Superior temporal gyrus (tissue), 1 donor: ENCODE data around the gene SIK3.
A peak's percentile ranks its signal among the peaks of the same experiment; 100 is the strongest.
"Not testable (repeated sequence)": the region's sequence is repeated elsewhere in the genome, so short reads cannot be mapped to it uniquely, and the experiment has no call there.

Experiments used
- DNase-seq: peaks from one replicate; pipeline ENCODE4 v3.0.0-alpha.2; 2016; ENCODE audit errors: extremely low spot score

The SIK3 gene

DNA sequence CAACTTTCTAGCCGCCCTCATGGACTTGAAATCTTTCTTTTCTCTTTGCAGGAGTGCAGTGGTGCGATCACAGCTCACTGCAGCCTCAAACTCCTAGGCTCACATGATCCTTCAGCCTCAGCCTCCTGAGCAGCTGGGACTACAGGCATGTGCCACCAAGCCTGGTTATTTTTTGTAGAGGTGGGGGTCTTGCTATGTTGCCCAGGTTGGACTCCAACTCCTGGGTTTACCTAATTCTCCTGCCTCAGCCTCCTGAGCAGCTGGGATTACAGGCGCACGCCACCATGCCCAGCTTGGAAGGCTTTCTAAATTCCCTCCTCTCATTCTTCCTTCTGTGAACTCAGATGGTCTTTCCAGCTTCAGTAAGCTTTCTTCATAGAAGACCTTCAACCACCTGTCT is 256.1 kb downstream of the SIK3 start:
- DNase-seq: no peak

GRCh38 chr11:116840746-116841296 is 257.4 kb downstream of the SIK3 start:
- DNase-seq: no peak

DNA sequence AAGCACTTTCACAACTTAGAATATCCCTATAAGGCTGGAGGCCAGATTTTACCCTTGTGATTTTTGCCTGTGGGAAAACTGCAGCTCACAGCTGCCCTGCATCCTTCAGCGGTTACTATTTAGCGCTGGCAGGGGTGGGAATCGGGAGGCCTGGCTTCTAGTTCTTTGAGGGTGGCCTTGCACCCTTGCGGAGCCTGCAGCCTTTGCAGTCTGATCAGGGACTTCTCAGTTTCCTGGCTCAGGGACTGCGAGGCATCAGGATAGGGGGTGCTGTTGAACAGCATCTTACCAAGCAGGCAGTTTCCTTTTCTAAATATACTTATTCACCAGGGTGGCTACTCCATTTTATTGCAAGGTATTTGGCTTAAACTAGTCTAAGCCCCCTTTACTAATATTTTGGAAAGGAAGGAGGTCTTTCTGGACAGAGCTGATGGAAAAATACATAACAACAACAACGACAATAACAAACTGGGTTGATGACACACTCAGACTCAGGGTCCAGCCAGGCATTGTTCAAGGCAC is 257.9 kb downstream of the SIK3 start:
- peak; percentile 50 for DNase-seq

DNA sequence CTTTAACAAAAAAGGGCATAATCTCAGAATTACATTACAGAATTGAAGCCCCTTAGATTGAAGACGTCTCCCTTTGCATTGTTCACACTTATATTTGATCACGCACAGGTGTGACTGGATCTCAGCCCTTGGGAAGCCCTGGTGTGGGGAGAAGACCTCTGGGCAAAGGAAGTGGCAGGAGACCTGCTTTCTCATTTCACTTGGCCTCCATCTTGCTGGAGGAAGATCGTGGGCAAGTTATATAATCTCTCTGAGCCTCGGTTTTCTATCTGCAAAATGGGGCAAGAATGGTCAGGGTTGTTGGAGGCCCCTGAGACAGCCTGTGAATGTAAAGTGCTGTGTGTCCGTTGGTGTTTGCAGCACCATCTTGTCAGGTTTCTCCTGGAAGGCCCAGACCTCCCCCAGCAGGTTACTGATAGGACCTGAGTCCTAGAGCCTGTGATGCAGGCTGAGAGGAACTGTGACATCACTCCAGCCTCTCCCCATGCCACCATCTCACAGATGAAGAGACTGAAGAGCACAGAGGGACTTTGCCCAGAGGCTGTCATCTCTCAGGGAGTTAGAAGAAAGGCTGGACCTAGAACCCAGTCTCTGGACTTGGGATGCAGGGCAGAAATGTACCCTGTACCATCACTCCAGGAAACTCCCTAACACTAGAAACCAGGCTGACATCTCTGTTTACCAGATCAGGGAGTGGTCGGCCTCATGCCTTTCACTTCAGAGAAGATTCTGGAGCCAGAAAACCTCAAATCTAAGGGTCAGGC is 259.7 kb downstream of the SIK3 start:
- DNase-seq: no peak

- DNase-seq: no peak
Observed at GRCh38 chr11:116837231-116838091, 260.8 kb downstream of the SIK3 start, which contains the start of gene APOA1. APOA1 (minus strand) TSS chr11:116837622; CDS start chr11:116837387, 235 bp downstream.

GRCh38 chr11:116836632-116836991 is 261.6 kb downstream of the SIK3 start:
- no peak for DNase-seq

DNA sequence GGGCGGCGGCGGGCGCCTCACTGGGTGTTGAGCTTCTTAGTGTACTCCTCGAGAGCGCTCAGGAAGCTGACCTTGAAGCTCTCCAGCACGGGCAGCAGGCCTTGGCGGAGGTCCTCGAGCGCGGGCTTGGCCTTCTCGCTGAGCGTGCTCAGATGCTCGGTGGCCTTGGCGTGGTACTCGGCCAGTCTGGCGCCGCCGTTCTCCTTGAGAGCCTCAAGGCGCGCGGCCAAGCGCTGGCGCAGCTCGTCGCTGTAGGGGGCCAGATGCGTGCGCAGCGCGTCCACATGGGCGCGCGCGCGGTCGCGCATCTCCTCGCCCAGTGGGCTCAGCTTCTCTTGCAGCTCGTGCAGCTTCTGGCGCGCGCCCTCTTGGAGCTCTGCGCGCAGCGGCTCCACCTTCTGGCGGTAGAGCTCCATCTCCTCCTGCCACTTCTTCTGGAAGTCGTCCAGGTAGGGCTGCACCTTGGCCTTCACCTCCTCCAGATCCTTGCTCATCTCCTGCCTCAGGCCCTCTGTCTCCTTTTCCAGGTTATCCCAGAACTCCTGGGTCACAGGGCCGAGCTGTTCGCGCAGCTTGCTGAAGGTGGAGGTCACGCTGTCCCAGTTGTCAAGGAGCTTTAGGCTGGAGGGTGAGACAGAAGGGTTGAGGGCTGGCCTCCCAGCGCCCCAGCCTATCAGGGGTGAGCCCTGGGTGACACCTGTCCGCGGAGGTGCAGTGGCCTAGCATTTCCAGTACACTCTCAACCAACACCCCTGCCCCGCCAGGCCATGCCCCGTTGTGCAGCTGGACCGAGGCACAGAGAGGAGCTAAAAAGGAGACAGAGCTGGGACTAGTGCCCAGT is 262.2 kb downstream of the SIK3 start:
- peak; percentile 77 for DNase-seq

DNA sequence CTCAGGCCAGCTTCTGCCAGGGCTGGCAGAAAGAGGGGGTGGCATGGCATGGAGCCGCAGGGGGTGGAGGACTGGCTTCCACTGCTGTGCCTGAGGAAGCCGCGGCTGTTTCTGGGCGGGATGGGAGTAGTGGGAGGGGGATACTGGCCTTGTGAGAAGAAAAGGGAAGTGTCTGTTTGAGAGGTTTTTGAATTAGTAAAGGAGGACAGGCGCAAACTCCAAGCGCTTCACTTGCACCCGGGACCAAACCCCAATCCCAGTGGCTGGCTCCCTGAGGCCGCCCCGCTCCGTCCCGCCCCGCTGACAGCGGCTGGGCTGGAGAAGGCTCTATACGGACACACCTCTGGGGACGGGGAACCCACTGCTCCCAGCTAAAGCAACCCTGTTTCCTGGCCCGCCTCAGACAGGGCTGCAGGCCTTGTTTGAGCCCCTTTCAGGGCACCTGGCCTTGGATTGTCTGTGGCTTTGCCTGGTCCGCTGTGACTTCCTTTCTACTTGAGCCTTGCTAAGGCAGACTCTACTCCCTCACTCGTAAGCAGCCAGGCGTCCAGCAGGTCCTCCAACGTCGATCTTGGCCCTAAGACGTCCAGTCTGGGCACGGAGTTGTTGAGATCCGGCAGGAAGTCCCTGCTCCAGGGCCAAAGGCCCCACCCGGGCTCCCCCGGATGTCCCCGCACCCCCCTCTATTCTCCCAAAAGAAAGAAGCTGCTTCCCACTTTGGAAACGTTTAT is 263.0 kb downstream of the SIK3 start:
- no peak for DNase-seq

- DNase-seq: not testable (repeated sequence)
Observed at GRCh38 chr11:116834535-116835041, 263.6 kb downstream of the SIK3 start.

DNA sequence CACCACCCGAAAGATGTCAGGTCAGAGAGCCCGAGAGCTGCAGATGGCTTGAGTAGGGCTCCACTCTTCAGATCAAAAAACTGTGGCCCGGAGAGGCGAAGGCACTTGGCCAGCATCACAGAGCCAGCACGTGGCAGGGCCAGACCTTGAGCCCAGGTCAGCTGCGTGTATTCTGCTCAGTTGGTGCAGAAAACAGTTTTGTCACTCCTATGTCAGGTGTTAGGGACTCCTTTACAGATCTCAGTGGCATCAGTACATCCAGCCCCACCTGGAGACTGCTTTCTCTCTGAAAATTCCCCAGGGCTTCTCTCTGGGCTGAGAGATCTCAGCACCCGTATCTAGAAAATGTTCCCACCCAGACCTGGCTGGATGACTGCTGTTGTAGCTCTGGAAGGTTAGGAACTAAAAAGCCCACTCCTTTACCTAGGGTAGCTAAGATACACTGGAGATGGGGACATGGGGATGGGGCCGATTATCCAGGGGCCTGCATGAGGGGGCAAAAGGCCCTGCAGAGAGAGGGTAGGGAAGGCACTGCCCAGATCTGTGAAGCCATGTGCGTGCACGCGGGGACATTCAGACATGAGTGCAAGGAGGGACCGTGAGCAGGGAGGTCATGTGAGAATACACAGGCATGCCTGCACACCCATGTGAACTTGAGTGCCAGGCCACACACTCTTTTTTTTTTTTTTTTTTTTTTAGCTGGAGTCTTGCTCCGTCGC is 264.3 kb downstream of the SIK3 start:
- no peak for DNase-seq

GRCh38 chr11:116833491-116833815 is 264.8 kb downstream of the SIK3 start:
- no peak for DNase-seq

DNA sequence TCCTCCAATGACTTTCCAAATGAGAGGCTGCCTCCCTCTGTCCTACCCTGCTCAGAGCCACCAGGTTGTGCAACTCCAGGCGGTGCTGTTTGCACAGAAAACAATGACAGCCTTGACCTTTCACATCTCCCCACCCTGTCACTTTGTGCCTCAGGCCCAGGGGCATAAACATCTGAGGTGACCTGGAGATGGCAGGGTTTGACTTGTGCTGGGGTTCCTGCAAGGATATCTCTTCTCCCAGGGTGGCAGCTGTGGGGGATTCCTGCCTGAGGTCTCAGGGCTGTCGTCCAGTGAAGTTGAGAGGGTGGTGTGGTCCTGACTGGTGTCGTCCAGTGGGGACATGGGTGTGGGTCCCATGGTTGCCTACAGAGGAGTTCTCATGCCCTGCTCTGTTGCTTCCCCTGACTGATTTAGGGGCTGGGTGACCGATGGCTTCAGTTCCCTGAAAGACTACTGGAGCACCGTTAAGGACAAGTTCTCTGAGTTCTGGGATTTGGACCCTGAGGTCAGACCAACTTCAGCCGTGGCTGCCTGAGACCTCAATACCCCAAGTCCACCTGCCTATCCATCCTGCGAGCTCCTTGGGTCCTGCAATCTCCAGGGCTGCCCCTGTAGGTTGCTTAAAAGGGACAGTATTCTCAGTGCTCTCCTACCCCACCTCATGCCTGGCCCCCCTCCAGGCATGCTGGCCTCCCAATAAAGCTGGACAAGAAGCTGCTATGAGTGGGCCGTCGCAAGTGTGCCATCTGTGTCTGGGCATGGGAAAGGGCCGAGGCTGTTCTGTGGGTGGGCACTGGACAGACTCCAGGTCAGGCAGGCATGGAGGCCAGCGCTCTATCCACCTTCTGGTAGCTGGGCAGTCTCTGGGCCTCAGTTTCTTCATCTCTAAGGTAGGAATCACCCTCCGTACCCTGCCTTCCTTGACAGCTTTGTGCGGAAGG is 265.6 kb downstream of the SIK3 start:
- no peak for DNase-seq

- no peak for DNase-seq
Observed at GRCh38 chr11:116831790-116832349, 266.4 kb downstream of the SIK3 start.

GRCh38 chr11:116830184-116830912 is 267.9 kb downstream of the SIK3 start:
- no peak for DNase-seq

DNA sequence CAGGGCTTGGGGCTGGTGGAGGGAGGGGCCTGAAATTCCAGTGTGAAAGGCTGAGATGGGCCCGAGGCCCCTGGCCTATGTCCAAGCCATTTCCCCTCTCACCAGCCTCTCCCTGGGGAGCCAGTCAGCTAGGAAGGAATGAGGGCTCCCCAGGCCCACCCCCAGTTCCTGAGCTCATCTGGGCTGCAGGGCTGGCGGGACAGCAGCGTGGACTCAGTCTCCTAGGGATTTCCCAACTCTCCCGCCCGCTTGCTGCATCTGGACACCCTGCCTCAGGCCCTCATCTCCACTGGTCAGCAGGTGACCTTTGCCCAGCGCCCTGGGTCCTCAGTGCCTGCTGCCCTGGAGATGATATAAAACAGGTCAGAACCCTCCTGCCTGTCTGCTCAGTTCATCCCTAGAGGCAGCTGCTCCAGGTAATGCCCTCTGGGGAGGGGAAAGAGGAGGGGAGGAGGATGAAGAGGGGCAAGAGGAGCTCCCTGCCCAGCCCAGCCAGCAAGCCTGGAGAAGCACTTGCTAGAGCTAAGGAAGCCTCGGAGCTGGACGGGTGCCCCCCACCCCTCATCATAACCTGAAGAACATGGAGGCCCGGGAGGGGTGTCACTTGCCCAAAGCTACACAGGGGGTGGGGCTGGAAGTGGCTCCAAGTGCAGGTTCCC is 268.6 kb downstream of the SIK3 start, which contains the start of gene APOC3:
APOC3 (plus strand) TSS at position 383 of the 659 bp plus-strand sequence. CDS start 676 bp downstream, outside the sequence.
- no peak for DNase-seq

- no peak for DNase-seq
Observed at GRCh38 chr11:116828632-116829524, 269.4 kb downstream of the SIK3 start.
